GM23338 (cell line): ENCODE measurements around the gene NACAD. TPM values are rescaled to one million over a fixed set of nuclear protein-coding genes. Genes with fewer than 3 reads are reported as not detected.

ENCODE experiments used
- ATAC-seq: fragments of 200-7000 bp; cut with Tn5 transposase; 3 replicates; pipeline ENCODE4 v1.9.1; 2020
- DNase-seq: peaks from one replicate; pipeline ENCODE4 v3.0.0-alpha.2; 2015; ENCODE audit warnings: low spot score
- H2AFZ ChIP-seq: fragments of 200-600 bp; sonication (generic); 2 replicates; pipeline ENCODE4 v1.8.0; 2016; ENCODE audit warnings: antibody characterized with exemption, mild to moderate bottlenecking, moderate library complexity
- H3F3A ChIP-seq: fragments of 200-600 bp; sonication (generic); replicated peaks from 2 replicates; pipeline ENCODE4 v1.8.0; 2017; ENCODE audit warnings: antibody characterized with exemption, mixed run types, low read depth
- H3K27ac ChIP-seq: fragments of 200-600 bp; sonication (generic); 2 replicates; pipeline ENCODE4 v1.6.1; 2016; ENCODE audit warnings: low read depth
- H3K27me3 ChIP-seq: fragments of 200-600 bp; sonication (generic); 2 replicates; pipeline ENCODE4 v1.8.0; 2016; ENCODE audit warnings: mild to moderate bottlenecking, mixed run types, moderate library complexity; ENCODE audit not compliant: insufficient read depth
- H3K36me3 ChIP-seq: fragments of 200-600 bp; sonication (generic); 2 replicates; pipeline ENCODE4 v1.8.0; 2016; ENCODE audit warnings: mild to moderate bottlenecking; ENCODE audit not compliant: insufficient read depth
- H3K4me1 ChIP-seq: fragments of 200-600 bp; sonication (generic); 2 replicates; pipeline ENCODE4 v1.8.0; 2016; ENCODE audit warnings: mild to moderate bottlenecking, moderate library complexity; ENCODE audit not compliant: insufficient read depth
- H3K4me2 ChIP-seq: fragments of 200-600 bp; sonication (generic); 2 replicates; pipeline ENCODE4 v1.7.1; 2017; ENCODE audit warnings: mixed run types
- H3K4me3 ChIP-seq: fragments of 200-600 bp; sonication (generic); 2 replicates; pipeline ENCODE4 v1.6.1; 2016; ENCODE audit warnings: mixed run types
- H3K79me2 ChIP-seq: fragments of 200-600 bp; sonication (generic); replicated peaks from 2 replicates; pipeline ENCODE4 v1.8.0; 2017; ENCODE audit warnings: mild to moderate bottlenecking; ENCODE audit not compliant: insufficient read depth
- H3K9me2 ChIP-seq: fragments of 200-600 bp; sonication (generic); 2 replicates; pipeline ENCODE4 v1.8.0; 2017; ENCODE audit not compliant: insufficient read depth
- H4K20me1 ChIP-seq: fragments of 200-600 bp; sonication (generic); replicated peaks from 2 replicates; pipeline ENCODE4 v1.8.0; 2017; ENCODE audit warnings: mild to moderate bottlenecking; ENCODE audit not compliant: insufficient read depth
- H3K27ac Mint-ChIP-seq: 2 replicates; pipeline ENCODE4 v1.8.0; 2020; ENCODE audit warnings: inconsistent platforms, mild to moderate bottlenecking, moderate library complexity, mixed read lengths
- H3K27me3 Mint-ChIP-seq: 3 replicates; pipeline ENCODE4 v1.8.0; 2022; ENCODE audit warnings: low read depth, mild to moderate bottlenecking, moderate library complexity, mixed read lengths, inconsistent platforms; ENCODE audit not compliant: insufficient read depth, poor library complexity
- H3K36me3 Mint-ChIP-seq: 3 replicates; pipeline ENCODE4 v1.8.0; 2021; ENCODE audit warnings: low read depth, mild to moderate bottlenecking, inconsistent platforms, moderate library complexity, mixed read lengths
- H3K4me1 Mint-ChIP-seq: 3 replicates; pipeline ENCODE4 v1.8.0; 2020; ENCODE audit warnings: mild to moderate bottlenecking, inconsistent platforms, mixed read lengths
- H3K4me3 Mint-ChIP-seq: 3 replicates; pipeline ENCODE4 v1.8.0; 2021; ENCODE audit warnings: moderate library complexity, mild to moderate bottlenecking, inconsistent platforms, mixed read lengths
- H3K9me3 Mint-ChIP-seq: 3 replicates; pipeline ENCODE4 v1.8.0; 2020; ENCODE audit warnings: moderate library complexity, mild to moderate bottlenecking, inconsistent platforms, mixed read lengths
- CREB1 ChIP-seq: fragments of 250-450 bp; sonication (Bioruptor Pico); IDR thresholded peaks from 2 replicates; pipeline ENCODE4 v1.5.0; 2020; ENCODE audit warnings: low read depth, mild to moderate bottlenecking, moderate library complexity
- CTCF ChIP-seq, 2 experiments: fragments of 200-600 bp in 1 of 2; sonication (generic) in 1 of 2; conservative IDR thresholded peaks; 2 replicates each; pipeline versions ENCODE4 v1.5.1 to v1.6.1; 2016 to 2017; ENCODE audit warnings: antibody characterized with exemption in 2 of 2, low read depth in 2 of 2, mild to moderate bottlenecking in 2 of 2, moderate library complexity in 1 of 2
- ETS1 ChIP-seq: IDR thresholded peaks from 2 replicates; pipeline ENCODE4 v1.6.1; 2016; ENCODE audit warnings: antibody characterized with exemption
- EZH2 ChIP-seq: fragments of 200-600 bp; sonication (generic); IDR thresholded peaks from one replicate; pipeline ENCODE4 v1.8.0; 2017; ENCODE audit warnings: antibody characterized with exemption, mild to moderate bottlenecking, low read depth; ENCODE audit not compliant: unreplicated experiment
- EZH2phosphoT487 ChIP-seq: fragments of 200-600 bp; sonication (generic); IDR thresholded peaks from one replicate; pipeline ENCODE4 v1.8.1; 2018; ENCODE audit warnings: antibody characterized with exemption; ENCODE audit not compliant: unreplicated experiment
- JUNB ChIP-seq: IDR thresholded peaks from one replicate; pipeline ENCODE4 v1.6.1; 2016; ENCODE audit warnings: antibody characterized with exemption; ENCODE audit not compliant: unreplicated experiment
- NANOG ChIP-seq: IDR thresholded peaks from 2 replicates; pipeline ENCODE4 v1.6.1; 2016; ENCODE audit warnings: antibody characterized with exemption, borderline replicate concordance
- POLR2AphosphoS5 ChIP-seq: IDR thresholded peaks from 2 replicates; pipeline ENCODE4 v1.6.1; 2016; ENCODE audit warnings: antibody characterized with exemption, low read depth
- REST ChIP-seq: IDR thresholded peaks from one replicate; pipeline ENCODE4 v1.6.1; 2018; ENCODE audit warnings: antibody characterized with exemption; ENCODE audit not compliant: unreplicated experiment
- STAT1 ChIP-seq: IDR thresholded peaks from one replicate; pipeline ENCODE4 v1.6.1; 2016; ENCODE audit warnings: antibody characterized with exemption; ENCODE audit not compliant: unreplicated experiment
- ZNF114 ChIP-seq: fragments of 250-450 bp; sonication (Bioruptor Pico); IDR thresholded peaks from 2 replicates; pipeline ENCODE4 v1.5.0; 2020; ENCODE audit warnings: mild to moderate bottlenecking, moderate library complexity
- ZNF331 ChIP-seq: fragments of 250-450 bp; sonication (Bioruptor Pico); IDR thresholded peaks from 2 replicates; pipeline ENCODE4 v1.5.0; 2020; ENCODE audit warnings: low read depth, mild to moderate bottlenecking, moderate library complexity
- ZNF462 ChIP-seq: fragments of 250-450 bp; sonication (Bioruptor Pico); IDR thresholded peaks from 2 replicates; pipeline ENCODE4 v1.5.0; 2020; ENCODE audit warnings: mild to moderate bottlenecking, moderate library complexity
- polyA plus RNA-seq: library from polyadenylated mRNA; unstranded; fragments of >200 nt; fragmentation: Nextera tagmentation; extraction: Ambion mirVana; gene quantifications from 2 replicates; pipeline ENCODE4 v1.2.1, GENCODE V29; 2016
- total RNA-seq: library from RNA; depleted of rRNA; stranded (reverse); fragments of >200 nt; shearing (Covaris generic); gene quantifications from 2 replicates; pipeline ENCODE4 v1.2.3, GENCODE V29; 2014

NACAD gene
- total and polyA plus RNA-seq, 2 experiments from 2014 or later: 6.1 to 11.2 TPM

- H3K9me3 Mint-ChIP-seq: no peaks in the 10 kb centered on the region
- H3K4me1 Mint-ChIP-seq: peaks cover 25% of the 10 kb centered on the region
- H3K4me3 Mint-ChIP-seq: no peak overlapping the region
Observed at GRCh38 chr7:45036796-45037195, 52.0 kb downstream of the NACAD start.

More at GRCh38 chr7:45036796-45037195, 52.0 kb downstream of the NACAD start:
- Mint-ChIP-seq H3K27ac (peak overlapping the region; percentile 7; the same call in 1 of the 2 replicates), H3K36me3 (peaks cover 20% of the 10 kb centered on the region), H3K27me3 (peaks cover 4% of the 10 kb centered on the region)
- H3K36me3 ChIP-seq: 0 out of 2 replicates have a peak, but pooled peaks cover 4% of the 10 kb centered on the region
- DNase-seq (no peak), ATAC-seq (no peak)
- no peak overlapping the region for H3K4me2 ChIP-seq
- no peaks in the 10 kb centered on the region for H3F3A ChIP-seq
- no peak overlapping the region for H2AFZ ChIP-seq
- H3K4me1 ChIP-seq: peaks cover 7% of the 10 kb centered on the region; the same call in 1 of the 2 replicates
- TF ChIP-seq EZH2phosphoT487 (no peak), REST (no peak), POLR2AphosphoS5 (no peak), CTCF (conservative IDR thresholded peaks at IDR 0.05; ENCODE audit: low read depth in 2 of 2) (no peak), CREB1 (no peak), ETS1 (no peak), STAT1 (no peak), ZNF462 (CRISPR knock-in tag) (no peak), ZNF114 (no peak), NANOG (no peak), JUNB (no peak), ZNF331 (CRISPR knock-in tag) (no peak), EZH2 (no peak)
- H3K9me2 ChIP-seq: no peaks in the 10 kb centered on the region
- no peaks in the 10 kb centered on the region for H3K27me3 ChIP-seq
- peaks cover 4% of the 10 kb centered on the region for H4K20me1 ChIP-seq
- no peak overlapping the region for H3K4me3 ChIP-seq
- peaks cover 49% of the 10 kb centered on the region for H3K79me2 ChIP-seq
- H3K27ac ChIP-seq: 0 out of 2 replicates have a peak overlapping the region, but pooled peaks have one; percentile 50
